Esophagus (tissue), 2 donors: ENCODE data around the gene TMEM151A. TPM values are rescaled to one million over a fixed set of nuclear protein-coding genes. Genes with fewer than 3 reads are reported as not detected.

Experiments
- H3K27ac ChIP-seq, 2 donors: one replicate each; pipeline ENCODE4 v1.5.1; 2013; ENCODE audit warnings: low read depth in 2 of 2, mild to moderate bottlenecking in 2 of 2, inconsistent platforms in 1 of 2, low read length in 1 of 2, moderate library complexity in 1 of 2
- H3K27me3 ChIP-seq, 2 donors: one replicate each; pipeline ENCODE4 v1.6.1; 2013; ENCODE audit warnings: low read length in 2 of 2, control low read depth in 1 of 2, mild to moderate bottlenecking in 1 of 2; ENCODE audit not compliant: insufficient read depth in 2 of 2, control insufficient read depth in 1 of 2
- H3K36me3 ChIP-seq, 2 donors: one replicate each; pipeline ENCODE4 v1.6.1; 2013; ENCODE audit warnings: low read length in 1 of 2; ENCODE audit not compliant: control insufficient read depth in 2 of 2, insufficient read depth in 2 of 2
- H3K4me1 ChIP-seq, 2 donors: one replicate each; pipeline ENCODE4 v1.6.1; 2013; ENCODE audit warnings: low read length in 1 of 2; ENCODE audit not compliant: control insufficient read depth in 2 of 2, insufficient read depth in 2 of 2
- H3K4me3 ChIP-seq, 2 donors: one replicate each; pipeline ENCODE4 v1.5.1; 2013; ENCODE audit warnings: low read length in 2 of 2, mild to moderate bottlenecking in 2 of 2, low read depth in 1 of 2, moderate library complexity in 1 of 2
- H3K9me3 ChIP-seq, 2 donors: one replicate each; pipeline ENCODE4 v1.6.1; 2013; ENCODE audit warnings: mild to moderate bottlenecking in 2 of 2, low read depth in 1 of 2, low read length in 1 of 2, moderate library complexity in 1 of 2; ENCODE audit not compliant: control insufficient read depth in 2 of 2, insufficient read depth in 1 of 2
- WGBS, 2 donors: extraction: QIAGEN DNeasy Blood & Tissue Kit; methylation state at CpG; one replicate each; pipeline ENCODE4 v1.1.7; 2013; 5-methylcytosine and 5-hydroxymethylcytosine counted together
- polyA plus RNA-seq, 2 donors: library from polyadenylated mRNA; stranded (reverse); fragments of 200-250 nt; gene quantifications; one replicate each; pipeline ENCODE4 v1.2.3, GENCODE V29; 2013
- donor health status: healthy with polysubstance abuse.
- donor health status: Bipolar disorder and iron deficiency.

Gene TMEM151A
- polyA plus RNA-seq, 2 donors: 0.01 to 0.04 TPM

DNA sequence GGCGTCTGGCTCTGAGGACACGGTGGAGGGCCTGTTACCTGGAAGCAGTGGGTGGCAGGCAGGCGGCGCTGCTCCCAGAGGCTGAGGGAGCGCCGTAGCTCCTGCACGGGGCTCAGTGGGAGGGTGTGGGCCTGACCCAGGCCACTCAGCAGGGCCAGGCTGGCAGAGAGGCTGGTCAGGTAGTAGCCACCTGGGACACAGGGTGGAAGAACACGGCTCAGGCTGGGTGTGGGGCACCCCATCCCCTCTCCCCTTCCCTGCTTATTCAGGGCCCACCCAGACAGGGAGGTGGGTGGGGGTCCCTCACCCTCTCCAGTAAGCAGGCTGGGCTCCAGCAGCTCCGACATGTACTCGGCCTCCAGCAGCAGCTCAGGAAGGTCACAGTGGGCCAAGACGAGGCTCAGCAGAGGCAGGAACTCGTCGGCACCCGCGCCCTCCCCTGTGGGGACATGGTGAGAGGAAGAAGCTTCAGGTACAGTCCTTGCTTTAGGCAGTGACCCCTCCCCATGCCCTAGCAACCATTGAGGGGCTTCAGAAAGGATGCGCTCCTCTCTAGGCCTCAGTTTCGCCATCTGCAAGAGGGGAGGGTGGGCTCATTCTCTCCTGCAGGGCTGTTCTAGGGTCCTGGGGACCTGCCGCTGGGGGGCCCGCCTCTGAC lies 41.7 kb downstream of the TMEM151A start:
- H3K9me3 ChIP-seq: no peaks in the 10 kb centered on the region
- no peaks in the 10 kb centered on the region for H3K27me3 ChIP-seq
- H3K27ac ChIP-seq: no peak overlapping the region
- peaks cover 5 to 35% of the 10 kb centered on the region in 2 donors for H3K4me1 ChIP-seq
- H3K36me3 ChIP-seq: peaks cover 0 to 25% of the 10 kb centered on the region in 2 donors
- H3K4me3 ChIP-seq: no peak overlapping the region
- WGBS, 2 donors: 76 to 89% methylated on average over 19 of the region's 19 CpGs

DNA sequence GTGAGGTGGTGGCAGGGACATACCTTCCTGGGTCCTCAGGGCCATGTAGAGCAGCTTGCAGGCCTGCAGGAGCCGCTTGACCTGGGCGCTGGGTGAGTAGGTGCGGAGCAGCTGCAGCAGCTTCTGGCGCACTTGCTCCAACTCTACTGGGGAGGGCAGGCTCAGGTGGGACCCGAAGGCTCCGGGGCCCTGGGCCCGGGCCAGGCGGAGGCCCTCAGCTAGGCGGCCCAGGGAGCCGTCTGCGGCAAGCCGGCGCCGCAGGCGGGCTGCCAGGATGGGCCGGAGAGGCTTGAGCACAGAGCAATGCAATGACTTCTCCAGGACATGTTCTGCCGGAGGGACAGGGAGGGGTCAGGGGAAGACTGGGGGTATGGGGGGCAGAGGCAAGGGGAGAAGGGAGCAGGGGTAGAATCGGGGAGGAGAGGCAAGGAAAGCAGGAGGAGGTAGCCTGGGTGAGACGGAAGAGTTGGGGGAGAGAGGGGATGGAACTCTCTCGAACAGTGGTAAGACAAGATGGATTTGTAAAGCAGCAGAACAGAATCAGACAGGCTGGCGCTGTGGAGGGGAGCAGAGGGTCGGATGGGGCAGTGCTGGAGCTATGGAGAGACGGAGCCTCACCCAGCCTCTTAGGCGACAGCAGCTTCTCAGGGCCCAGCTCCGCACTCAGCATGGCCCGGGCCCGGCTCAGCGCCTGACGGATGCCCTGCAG lies 42.4 kb downstream of the TMEM151A start:
- Histone ChIP-seq H3K4me3 (peak overlapping the region; percentile 63 to 66), H3K27ac (no peak overlapping the region), H3K27me3 (no peaks in the 10 kb centered on the region), H3K36me3 (peaks cover 0 to 29% of the 10 kb centered on the region in 2 donors), H3K9me3 (no peaks in the 10 kb centered on the region), H3K4me1 (peaks cover 8 to 42% of the 10 kb centered on the region in 2 donors)
- WGBS, 2 donors: 59 to 71% methylated on average over 28 to 29 of the region's 29 CpGs

GRCh38 chr11:66334605-66335442 lies 43.1 kb downstream of the TMEM151A start:
- Histone ChIP-seq H3K4me1 (peaks cover 8 to 47% of the 10 kb centered on the region in 2 donors), H3K27ac (peak overlapping the region in 1 of 2 donors; percentile 87), H3K9me3 (no peaks in the 10 kb centered on the region), H3K4me3 (peak overlapping the region; percentile 63 to 66), H3K27me3 (no peaks in the 10 kb centered on the region), H3K36me3 (peaks cover 0 to 31% of the 10 kb centered on the region in 2 donors)
- WGBS, 2 donors: 51 to 63% methylated on average over 41 to 42 of the region's 42 CpGs

- Histone ChIP-seq H3K9me3 (no peaks in the 10 kb centered on the region), H3K27ac (peak overlapping the region; percentile 87 to 88), H3K4me1 (peaks cover 8 to 47% of the 10 kb centered on the region in 2 donors), H3K36me3 (peaks cover 0 to 40% of the 10 kb centered on the region in 2 donors), H3K27me3 (no peaks in the 10 kb centered on the region), H3K4me3 (peak overlapping the region; percentile 63 to 66)
- WGBS, 2 donors: 10% methylated on average over 35 of the region's 35 CpGs
These were observed 44.0 kb downstream of the TMEM151A start for GRCh38 chr11:66335531-66336233.

DNA sequence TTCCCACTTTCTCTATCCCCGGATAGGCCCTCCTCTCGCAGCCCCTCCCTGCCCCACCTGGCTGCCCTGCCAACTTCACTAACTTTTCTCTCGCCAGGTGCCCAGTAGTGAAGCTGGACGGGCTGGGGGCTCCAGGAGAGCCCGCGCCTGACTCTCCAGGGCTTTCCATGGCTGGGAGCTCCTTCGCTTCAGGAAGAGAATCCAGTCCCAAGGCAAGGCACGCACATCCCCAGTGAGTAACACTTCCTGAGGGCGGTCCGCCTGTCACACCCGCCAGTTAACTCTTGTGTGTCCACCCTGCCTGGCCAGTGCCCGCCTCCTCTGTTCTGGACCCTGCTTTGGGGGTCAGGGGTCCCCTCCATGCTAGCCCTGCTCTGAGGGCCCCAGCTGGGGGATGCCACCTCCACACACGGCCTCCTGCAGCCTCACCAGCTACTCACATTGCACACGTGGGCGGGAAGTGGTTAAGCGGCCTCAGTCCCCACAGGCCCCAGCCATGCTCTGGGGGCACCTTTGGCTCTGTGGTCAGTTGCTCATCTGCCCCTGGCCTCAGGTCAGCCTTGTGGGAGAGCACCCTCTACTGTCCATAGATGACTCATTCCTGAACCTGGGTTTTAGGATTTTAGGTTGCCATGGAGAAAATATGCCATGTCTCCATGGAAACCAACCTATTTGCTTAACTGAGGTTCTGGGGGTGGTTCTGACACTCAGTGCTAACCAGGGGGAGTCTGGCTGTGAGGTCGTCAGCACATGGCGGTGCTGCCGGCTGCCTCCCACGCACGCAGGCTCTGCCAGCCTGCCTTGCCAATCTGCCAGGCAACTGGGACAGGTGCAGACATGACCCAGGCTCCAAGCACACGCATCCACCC lies 44.8 kb downstream of the TMEM151A start, which contains the start of gene RIN1:
RIN1 (minus strand) TSS at position 201 of the 869 bp plus-strand sequence; CDS start at position 169, 32 bp downstream.
- H3K4me3 ChIP-seq: peak within 1 kb of the TSS; percentile 63 to 66
- no peaks in the 10 kb centered on the region for H3K9me3 ChIP-seq
- H3K27ac ChIP-seq: peak within 1 kb of the TSS; percentile 87 to 88
- peaks cover 0 to 48% of the 10 kb centered on the region in 2 donors for H3K36me3 ChIP-seq
- 4 to 6% methylated on average over 22 of the region's 22 CpGs for WGBS, 2 donors
- peaks cover 8 to 47% of the 10 kb centered on the region in 2 donors for H3K4me1 ChIP-seq
- no peaks in the 10 kb centered on the region for H3K27me3 ChIP-seq

DNA sequence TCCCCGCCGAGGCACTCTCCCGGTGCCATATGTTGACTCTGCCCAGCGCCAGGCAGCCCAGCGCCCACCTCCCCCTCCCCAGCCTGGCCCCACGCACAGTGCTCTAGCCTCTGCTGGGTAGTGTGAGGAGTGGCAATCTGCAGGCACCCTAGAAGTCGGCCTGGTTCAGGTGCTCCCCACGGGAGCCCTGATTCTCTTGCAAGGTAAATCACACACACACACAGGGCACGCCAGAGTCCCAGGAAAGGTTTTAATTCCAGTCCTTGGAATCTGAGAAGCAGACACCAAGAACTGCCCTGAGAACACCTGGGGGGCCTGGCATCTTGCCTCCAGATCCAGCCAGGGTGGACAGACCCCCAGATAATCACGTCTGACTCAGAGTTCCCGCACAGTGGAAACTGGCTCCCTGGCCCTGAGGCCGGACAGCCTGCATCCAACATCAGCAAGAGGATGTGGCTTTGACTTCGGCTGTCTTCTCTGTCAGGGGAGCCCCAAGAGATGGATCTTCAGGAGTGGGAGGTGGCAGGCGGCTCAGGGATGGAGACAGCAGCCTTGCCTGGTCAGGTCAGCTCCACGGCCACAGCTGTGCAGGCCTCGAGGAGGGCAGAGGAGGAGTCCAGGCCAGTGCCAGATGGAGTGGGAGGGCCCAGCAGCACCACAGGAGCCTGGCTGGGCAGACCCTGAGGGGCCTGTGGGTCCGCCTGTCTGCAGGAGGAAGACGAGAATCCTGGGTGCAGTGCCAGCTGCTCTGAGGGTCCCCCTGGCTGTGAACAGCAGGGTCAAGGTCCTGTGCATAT lies 45.6 kb downstream of the TMEM151A start:
- peak overlapping the region; percentile 77 to 87 for H3K27ac ChIP-seq
- no peak overlapping the region for H3K4me3 ChIP-seq
- 37 to 46% methylated on average over 18 of the region's 18 CpGs for WGBS, 2 donors
- H3K9me3 ChIP-seq: no peaks in the 10 kb centered on the region
- peaks cover 0 to 49% of the 10 kb centered on the region in 2 donors for H3K36me3 ChIP-seq
- no peaks in the 10 kb centered on the region for H3K27me3 ChIP-seq
- peaks cover 8 to 47% of the 10 kb centered on the region in 2 donors for H3K4me1 ChIP-seq

GRCh38 chr11:66338276-66339161 lies 46.8 kb downstream of the TMEM151A start:
- 55 to 71% methylated on average over 16 to 17 of the region's 17 CpGs for WGBS, 2 donors
- Histone ChIP-seq H3K27ac (peak overlapping the region; percentile 77 to 87), H3K4me3 (no peak overlapping the region), H3K4me1 (peaks cover 5 to 47% of the 10 kb centered on the region in 2 donors), H3K27me3 (no peaks in the 10 kb centered on the region), H3K9me3 (no peaks in the 10 kb centered on the region), H3K36me3 (peaks cover 0 to 41% of the 10 kb centered on the region in 2 donors)
